OCI-LY1 (cell line): ENCODE results near the gene DTNBP1.

Experiments
- H2AFZ ChIP-seq: fragments of 200-600 bp; sonication (generic), shearing (Covaris generic); 2 replicates; pipeline ENCODE4 v1.6.0; 2014; ENCODE audit warnings: antibody characterized with exemption, mild to moderate bottlenecking, low read length
- H3F3A ChIP-seq: fragments of 200-600 bp; sonication (generic), shearing (Covaris generic); 2 replicates; pipeline ENCODE4 v1.6.0; 2014; ENCODE audit warnings: mild to moderate bottlenecking, antibody characterized with exemption, low read length, moderate library complexity; ENCODE audit not compliant: insufficient read depth
- H3K27ac ChIP-seq: fragments of 200-600 bp; sonication (generic); 2 replicates; pipeline ENCODE4 v1.5.1; 2014; ENCODE audit warnings: low read length, mixed run types, mild to moderate bottlenecking, low read depth; ENCODE audit not compliant: poor library complexity, severe bottlenecking
- H3K27me3 ChIP-seq: fragments of 200-600 bp; sonication (generic); 2 replicates; pipeline ENCODE4 v1.6.0; 2014; ENCODE audit warnings: antibody characterized with exemption, mild to moderate bottlenecking, low read length, moderate library complexity; ENCODE audit not compliant: insufficient read depth
- H3K36me3 ChIP-seq: fragments of 200-600 bp; sonication (generic); 2 replicates; pipeline ENCODE4 v1.6.1; 2014; ENCODE audit warnings: mild to moderate bottlenecking, antibody characterized with exemption, low read length, moderate library complexity, mixed read lengths; ENCODE audit not compliant: insufficient read depth
- H3K4me1 ChIP-seq: fragments of 200-600 bp; sonication (generic); 2 replicates; pipeline ENCODE4 v1.5.1; 2014; ENCODE audit warnings: mild to moderate bottlenecking, low read length, moderate library complexity; ENCODE audit not compliant: insufficient read depth, severe bottlenecking
- H3K4me2 ChIP-seq: fragments of 200-600 bp; sonication (generic), shearing (Covaris generic); 2 replicates; pipeline ENCODE4 v1.6.1; 2014; ENCODE audit warnings: low read length
- H3K4me3 ChIP-seq: fragments of 200-600 bp; sonication (generic); 2 replicates; pipeline ENCODE4 v1.5.1; 2014; ENCODE audit warnings: low read length, low read depth, mild to moderate bottlenecking, mixed read lengths; ENCODE audit not compliant: poor library complexity, severe bottlenecking
- H3K79me2 ChIP-seq: fragments of 200-600 bp; shearing (Covaris generic); 2 replicates; pipeline ENCODE4 v1.6.1; 2016; ENCODE audit warnings: mixed run types, low read length, mixed read lengths; ENCODE audit not compliant: insufficient read depth
- H3K9ac ChIP-seq: fragments of 200-600 bp; sonication (generic), shearing (Covaris generic); 2 replicates; pipeline ENCODE4 v1.6.1; 2014; ENCODE audit warnings: mild to moderate bottlenecking, low read length, mixed read lengths
- H3K9me2 ChIP-seq: fragments of 200-600 bp; sonication (generic), shearing (Covaris generic); 2 replicates; pipeline ENCODE4 v1.6.1; 2014; ENCODE audit warnings: low read depth, mild to moderate bottlenecking, low read length, mixed read lengths
- H3K9me3 ChIP-seq: fragments of 200-600 bp; shearing (Covaris generic); 2 replicates; pipeline ENCODE4 v1.6.1; 2014; ENCODE audit warnings: low read length, mixed read lengths
- H4K20me1 ChIP-seq: fragments of 200-600 bp; sonication (generic), shearing (Covaris generic); 2 replicates; pipeline ENCODE4 v1.6.0; 2016; ENCODE audit warnings: mild to moderate bottlenecking, low read length; ENCODE audit not compliant: insufficient read depth
- EZH2 ChIP-seq: fragments of 200-600 bp; sonication (generic), shearing (Covaris generic); IDR thresholded peaks from 2 replicates; pipeline ENCODE4 v1.8.0; 2017; ENCODE audit warnings: borderline replicate concordance, mixed run types, mild to moderate bottlenecking, antibody characterized with exemption, low read length, moderate library complexity, mixed read lengths
- TF ChIP-seq, protein P1 (sequence below): fragments of 200-600 bp; sonication (generic), shearing (Covaris generic); IDR thresholded peaks from 2 replicates; pipeline ENCODE4 v1.5.1; 2017; ENCODE audit warnings: mild to moderate bottlenecking, antibody characterized with exemption, low read length, moderate library complexity, mixed read lengths

The DTNBP1 gene

DNA sequence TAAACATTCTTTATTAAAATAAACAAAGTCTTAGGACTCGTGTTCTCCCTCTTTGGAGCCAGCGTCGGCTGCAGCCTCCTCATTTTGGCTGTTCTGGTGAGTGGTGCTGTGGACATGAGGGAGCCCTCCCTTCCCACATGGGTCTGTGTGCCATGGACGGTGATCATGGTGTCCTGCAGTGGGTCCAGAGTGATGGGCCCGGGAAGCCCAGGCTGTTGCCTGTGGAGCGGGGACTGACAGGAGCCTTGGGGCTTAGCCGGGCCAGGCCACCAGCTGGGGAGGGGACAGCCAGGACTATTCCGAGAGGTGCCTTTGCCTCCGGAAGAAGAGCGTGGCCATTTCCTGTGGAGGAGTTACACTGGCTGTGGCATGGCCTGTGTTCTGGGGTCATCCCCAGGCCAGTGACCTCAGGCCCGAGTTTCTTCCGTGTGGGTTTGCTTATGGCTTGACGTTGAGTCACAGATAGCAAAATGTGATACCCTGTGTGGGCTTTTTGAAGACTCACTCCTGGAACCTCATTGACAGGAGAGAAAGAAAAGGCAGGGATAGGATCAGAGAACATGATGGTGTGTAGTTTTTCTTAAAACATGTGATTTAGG lies 153.4 kb downstream of the DTNBP1 start:
- Histone ChIP-seq H3K9ac (no peak overlapping the region), H3K9me3 (no peaks in the 10 kb centered on the region), H3K79me2 (no peaks in the 10 kb centered on the region), H4K20me1 (no peaks in the 10 kb centered on the region), H3K4me1 (no peaks in the 10 kb centered on the region), H3K27ac (no peak overlapping the region), H3K9me2 (no peaks in the 10 kb centered on the region), H3F3A (no peaks in the 10 kb centered on the region), H3K4me2 (no peak overlapping the region), H3K36me3 (no peaks in the 10 kb centered on the region), H2AFZ (no peak overlapping the region), H3K4me3 (no peak overlapping the region), H3K27me3 (no peaks in the 10 kb centered on the region)
- no peak for TF ChIP-seq EZH2
- TF ChIP-seq, protein P1, sequence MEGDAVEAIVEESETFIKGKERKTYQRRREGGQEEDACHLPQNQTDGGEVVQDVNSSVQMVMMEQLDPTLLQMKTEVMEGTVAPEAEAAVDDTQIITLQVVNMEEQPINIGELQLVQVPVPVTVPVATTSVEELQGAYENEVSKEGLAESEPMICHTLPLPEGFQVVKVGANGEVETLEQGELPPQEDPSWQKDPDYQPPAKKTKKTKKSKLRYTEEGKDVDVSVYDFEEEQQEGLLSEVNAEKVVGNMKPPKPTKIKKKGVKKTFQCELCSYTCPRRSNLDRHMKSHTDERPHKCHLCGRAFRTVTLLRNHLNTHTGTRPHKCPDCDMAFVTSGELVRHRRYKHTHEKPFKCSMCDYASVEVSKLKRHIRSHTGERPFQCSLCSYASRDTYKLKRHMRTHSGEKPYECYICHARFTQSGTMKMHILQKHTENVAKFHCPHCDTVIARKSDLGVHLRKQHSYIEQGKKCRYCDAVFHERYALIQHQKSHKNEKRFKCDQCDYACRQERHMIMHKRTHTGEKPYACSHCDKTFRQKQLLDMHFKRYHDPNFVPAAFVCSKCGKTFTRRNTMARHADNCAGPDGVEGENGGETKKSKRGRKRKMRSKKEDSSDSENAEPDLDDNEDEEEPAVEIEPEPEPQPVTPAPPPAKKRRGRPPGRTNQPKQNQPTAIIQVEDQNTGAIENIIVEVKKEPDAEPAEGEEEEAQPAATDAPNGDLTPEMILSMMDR = no peak

DNA sequence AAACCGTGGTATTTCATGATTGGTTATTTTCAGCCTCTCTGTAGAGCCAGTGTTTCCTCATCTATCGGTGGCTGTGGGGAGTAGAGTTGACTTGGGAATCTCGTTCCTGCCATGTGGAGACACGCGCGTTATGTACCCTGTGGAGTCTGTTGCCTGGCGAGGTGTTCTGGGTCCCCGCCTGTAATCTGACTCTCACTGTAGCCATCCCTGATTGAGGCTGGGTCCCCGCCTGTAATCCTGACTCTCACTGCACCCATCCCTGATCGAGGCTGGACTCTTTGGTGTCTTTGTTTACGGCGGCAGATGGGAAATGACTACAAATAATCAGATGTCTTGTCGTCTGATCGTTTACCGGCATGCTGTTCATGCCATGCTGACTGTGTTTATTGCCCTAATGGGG lies 153.9 kb downstream of the DTNBP1 start:
- no peak overlapping the region for H3K4me2 ChIP-seq
- H4K20me1 ChIP-seq = no peaks in the 10 kb centered on the region
- no peak overlapping the region for H3K4me3 ChIP-seq
- H3K27me3 ChIP-seq = no peaks in the 10 kb centered on the region
- H3K27ac ChIP-seq = no peak overlapping the region
- no peaks in the 10 kb centered on the region for H3K9me2 ChIP-seq
- no peaks in the 10 kb centered on the region for H3K79me2 ChIP-seq
- H3K9ac ChIP-seq = no peak overlapping the region
- no peaks in the 10 kb centered on the region for H3F3A ChIP-seq
- H2AFZ ChIP-seq = no peak overlapping the region
- TF ChIP-seq EZH2 = no peak
- TF ChIP-seq, protein P1 = no peak
- no peaks in the 10 kb centered on the region for H3K36me3 ChIP-seq
- H3K4me1 ChIP-seq = no peaks in the 10 kb centered on the region
- no peaks in the 10 kb centered on the region for H3K9me3 ChIP-seq

DNA sequence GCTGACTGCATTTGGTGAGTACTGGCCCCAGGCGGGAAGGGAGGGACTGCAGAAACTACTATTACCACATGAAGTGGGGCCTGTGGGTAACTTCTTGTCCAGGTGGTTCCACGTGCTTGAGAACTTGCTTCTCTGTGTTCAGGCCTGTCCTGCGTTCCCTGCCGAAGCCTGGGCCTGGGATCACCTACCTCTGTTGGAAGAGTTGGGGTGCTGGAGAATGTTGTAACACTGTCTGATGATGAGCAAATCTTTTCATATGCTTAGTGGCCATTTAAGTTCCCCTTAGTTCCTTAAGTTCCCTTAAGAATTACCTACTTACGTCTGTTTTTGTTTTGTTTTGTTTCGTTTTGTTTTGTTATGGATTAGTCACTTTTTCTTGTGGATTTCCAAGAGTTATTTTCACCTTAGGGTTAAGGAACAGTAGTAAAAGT lies 154.4 kb downstream of the DTNBP1 start:
- no peaks in the 10 kb centered on the region for H3K79me2 ChIP-seq
- no peaks in the 10 kb centered on the region for H4K20me1 ChIP-seq
- no peak overlapping the region for H3K4me3 ChIP-seq
- no peaks in the 10 kb centered on the region for H3K27me3 ChIP-seq
- H3K27ac ChIP-seq = no peak overlapping the region
- TF ChIP-seq, protein P1 = no peak
- TF ChIP-seq EZH2 = no peak
- no peaks in the 10 kb centered on the region for H3K9me3 ChIP-seq
- H3F3A ChIP-seq = no peaks in the 10 kb centered on the region
- no peak overlapping the region for H3K9ac ChIP-seq
- no peaks in the 10 kb centered on the region for H3K36me3 ChIP-seq
- no peak overlapping the region for H3K4me2 ChIP-seq
- no peak overlapping the region for H2AFZ ChIP-seq
- no peaks in the 10 kb centered on the region for H3K9me2 ChIP-seq
- H3K4me1 ChIP-seq = no peaks in the 10 kb centered on the region
